ENCODE data around the gene UVRAG. TPM values are rescaled to one million over a fixed set of nuclear protein-coding genes. Genes with fewer than 3 reads are reported as not detected.

UVRAG gene
- total and polyA plus RNA-seq, 2 of the 13 experiments (the other 11 are each of a cell fraction or from before 2014, with no cell fraction given), result 9.7 to 17.3 TPM

DNA sequence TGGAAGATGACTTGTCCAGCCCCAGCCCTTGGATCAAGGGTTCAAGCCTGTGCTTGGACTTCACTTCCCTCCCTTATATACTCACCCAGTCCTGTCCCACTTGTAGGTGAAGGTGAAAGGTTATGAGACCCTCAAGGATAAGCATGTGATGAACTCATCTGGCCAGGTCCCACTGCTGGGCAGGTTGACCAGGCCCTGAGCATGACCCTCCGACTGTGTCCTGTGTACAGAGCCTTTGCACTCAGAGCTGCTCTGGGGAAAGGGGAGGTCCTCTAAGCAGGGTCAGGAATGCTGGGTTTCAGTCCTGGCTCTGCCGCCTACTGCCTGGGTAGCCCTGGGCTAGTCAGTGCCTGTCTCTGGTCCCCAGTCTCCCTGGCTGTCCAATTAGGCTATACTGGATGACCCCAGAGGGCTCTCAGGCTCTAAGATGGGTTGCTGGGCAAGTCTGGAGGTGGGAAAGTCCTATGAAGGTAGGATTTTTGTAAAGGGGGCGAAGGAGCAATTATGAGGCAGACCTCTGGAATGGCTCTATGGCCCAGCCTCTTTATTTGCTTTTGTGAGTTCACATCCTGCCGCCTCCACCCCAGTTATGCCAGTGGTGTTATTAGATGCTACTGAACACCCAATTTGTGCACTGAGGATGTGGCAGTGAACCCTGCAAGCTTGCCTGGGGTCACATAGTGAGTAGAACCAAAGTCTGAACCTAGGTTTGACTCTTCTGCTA is 32.3 kb upstream of the UVRAG start (continued):
- TF ChIP-seq ISL2 (CRISPR knock-in tag; IDR thresholded peaks at IDR 0.05) (no peak), NCOR1 (IDR thresholded peaks at IDR 0.05; ENCODE audit: borderline replicate concordance, low read length) (peak; percentile 52; the same call in 1 of the 2 replicates), ZNF703 (CRISPR knock-in tag; IDR thresholded peaks at IDR 0.05; ENCODE audit: borderline replicate concordance) (no peak), FOXJ3 (CRISPR knock-in tag; IDR thresholded peaks at IDR 0.05; ENCODE audit: borderline replicate concordance) (0 out of 2 replicates have a peak, but pooled peaks have one; percentile 10), ZSCAN21 (CRISPR knock-in tag; IDR thresholded peaks at IDR 0.05; ENCODE audit: borderline replicate concordance) (no peak), CEBPB (IDR thresholded peaks at IDR 0.05; ENCODE audit: borderline replicate concordance, low read depth, low read length) (no peak), GLI4 (CRISPR knock-in tag; IDR thresholded peaks at IDR 0.05; ENCODE audit: borderline replicate concordance) (no peak), BRD4 (CRISPR knock-in tag; IDR thresholded peaks at IDR 0.05) (peak; percentile 7), ZNF768 (CRISPR knock-in tag; IDR thresholded peaks at IDR 0.05) (peak; percentile 97), RARA (CRISPR knock-in tag; IDR thresholded peaks at IDR 0.05) (peak; percentile 71), MEF2D (CRISPR knock-in tag; IDR thresholded peaks at IDR 0.05) (no peak), FOSL1 (CRISPR knock-in tag; IDR thresholded peaks at IDR 0.05; ENCODE audit: borderline replicate concordance) (no peak), ZNF234 (CRISPR knock-in tag; conservative IDR thresholded peaks at IDR 0.05) (no peak), ZFP36L2 (CRISPR knock-in tag; IDR thresholded peaks at IDR 0.05) (no peak), ZNF430 (CRISPR knock-in tag; IDR thresholded peaks at IDR 0.05) (no peak), IKZF1 (IDR thresholded peaks at IDR 0.05) (no peak), PPARG (CRISPR knock-in tag; conservative IDR thresholded peaks at IDR 0.05) (peak; percentile 84), ZNF747 (CRISPR knock-in tag; IDR thresholded peaks at IDR 0.05; ENCODE audit: borderline replicate concordance) (peak; percentile 11; the same call in 1 of the 2 replicates)
- TF ChIP-seq, protein P1, sequence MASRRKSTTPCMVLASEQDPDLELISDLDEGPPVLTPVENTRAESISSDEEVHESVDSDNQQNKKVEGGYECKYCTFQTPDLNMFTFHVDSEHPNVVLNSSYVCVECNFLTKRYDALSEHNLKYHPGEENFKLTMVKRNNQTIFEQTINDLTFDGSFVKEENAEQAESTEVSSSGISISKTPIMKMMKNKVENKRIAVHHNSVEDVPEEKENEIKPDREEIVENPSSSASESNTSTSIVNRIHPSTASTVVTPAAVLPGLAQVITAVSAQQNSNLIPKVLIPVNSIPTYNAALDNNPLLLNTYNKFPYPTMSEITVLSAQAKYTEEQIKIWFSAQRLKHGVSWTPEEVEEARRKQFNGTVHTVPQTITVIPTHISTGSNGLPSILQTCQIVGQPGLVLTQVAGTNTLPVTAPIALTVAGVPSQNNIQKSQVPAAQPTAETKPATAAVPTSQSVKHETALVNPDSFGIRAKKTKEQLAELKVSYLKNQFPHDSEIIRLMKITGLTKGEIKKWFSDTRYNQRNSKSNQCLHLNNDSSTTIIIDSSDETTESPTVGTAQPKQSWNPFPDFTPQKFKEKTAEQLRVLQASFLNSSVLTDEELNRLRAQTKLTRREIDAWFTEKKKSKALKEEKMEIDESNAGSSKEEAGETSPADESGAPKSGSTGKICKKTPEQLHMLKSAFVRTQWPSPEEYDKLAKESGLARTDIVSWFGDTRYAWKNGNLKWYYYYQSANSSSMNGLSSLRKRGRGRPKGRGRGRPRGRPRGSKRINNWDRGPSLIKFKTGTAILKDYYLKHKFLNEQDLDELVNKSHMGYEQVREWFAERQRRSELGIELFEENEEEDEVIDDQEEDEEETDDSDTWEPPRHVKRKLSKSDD (CRISPR knock-in tag; IDR thresholded peaks at IDR 0.05; ENCODE audit: low read depth), result no peak
- TF ChIP-seq, protein P2, sequence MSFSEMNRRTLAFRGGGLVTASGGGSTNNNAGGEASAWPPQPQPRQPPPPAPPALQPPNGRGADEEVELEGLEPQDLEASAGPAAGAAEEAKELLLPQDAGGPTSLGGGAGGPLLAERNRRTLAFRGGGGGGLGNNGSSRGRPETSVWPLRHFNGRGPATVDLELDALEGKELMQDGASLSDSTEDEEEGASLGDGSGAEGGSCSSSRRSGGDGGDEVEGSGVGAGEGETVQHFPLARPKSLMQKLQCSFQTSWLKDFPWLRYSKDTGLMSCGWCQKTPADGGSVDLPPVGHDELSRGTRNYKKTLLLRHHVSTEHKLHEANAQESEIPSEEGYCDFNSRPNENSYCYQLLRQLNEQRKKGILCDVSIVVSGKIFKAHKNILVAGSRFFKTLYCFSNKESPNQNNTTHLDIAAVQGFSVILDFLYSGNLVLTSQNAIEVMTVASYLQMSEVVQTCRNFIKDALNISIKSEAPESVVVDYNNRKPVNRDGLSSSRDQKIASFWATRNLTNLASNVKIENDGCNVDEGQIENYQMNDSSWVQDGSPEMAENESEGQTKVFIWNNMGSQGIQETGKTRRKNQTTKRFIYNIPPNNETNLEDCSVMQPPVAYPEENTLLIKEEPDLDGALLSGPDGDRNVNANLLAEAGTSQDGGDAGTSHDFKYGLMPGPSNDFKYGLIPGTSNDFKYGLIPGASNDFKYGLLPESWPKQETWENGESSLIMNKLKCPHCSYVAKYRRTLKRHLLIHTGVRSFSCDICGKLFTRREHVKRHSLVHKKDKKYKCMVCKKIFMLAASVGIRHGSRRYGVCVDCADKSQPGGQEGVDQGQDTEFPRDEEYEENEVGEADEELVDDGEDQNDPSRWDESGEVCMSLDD (CRISPR knock-in tag; IDR thresholded peaks at IDR 0.05; ENCODE audit: borderline replicate concordance), result no peak
- TF ChIP-seq, protein P3, sequence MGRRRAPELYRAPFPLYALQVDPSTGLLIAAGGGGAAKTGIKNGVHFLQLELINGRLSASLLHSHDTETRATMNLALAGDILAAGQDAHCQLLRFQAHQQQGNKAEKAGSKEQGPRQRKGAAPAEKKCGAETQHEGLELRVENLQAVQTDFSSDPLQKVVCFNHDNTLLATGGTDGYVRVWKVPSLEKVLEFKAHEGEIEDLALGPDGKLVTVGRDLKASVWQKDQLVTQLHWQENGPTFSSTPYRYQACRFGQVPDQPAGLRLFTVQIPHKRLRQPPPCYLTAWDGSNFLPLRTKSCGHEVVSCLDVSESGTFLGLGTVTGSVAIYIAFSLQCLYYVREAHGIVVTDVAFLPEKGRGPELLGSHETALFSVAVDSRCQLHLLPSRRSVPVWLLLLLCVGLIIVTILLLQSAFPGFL (CRISPR knock-in tag; IDR thresholded peaks at IDR 0.05), result no peak
- TF ChIP-seq, protein P4, sequence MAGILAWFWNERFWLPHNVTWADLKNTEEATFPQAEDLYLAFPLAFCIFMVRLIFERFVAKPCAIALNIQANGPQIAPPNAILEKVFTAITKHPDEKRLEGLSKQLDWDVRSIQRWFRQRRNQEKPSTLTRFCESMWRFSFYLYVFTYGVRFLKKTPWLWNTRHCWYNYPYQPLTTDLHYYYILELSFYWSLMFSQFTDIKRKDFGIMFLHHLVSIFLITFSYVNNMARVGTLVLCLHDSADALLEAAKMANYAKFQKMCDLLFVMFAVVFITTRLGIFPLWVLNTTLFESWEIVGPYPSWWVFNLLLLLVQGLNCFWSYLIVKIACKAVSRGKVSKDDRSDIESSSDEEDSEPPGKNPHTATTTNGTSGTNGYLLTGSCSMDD (CRISPR knock-in tag; IDR thresholded peaks at IDR 0.05), result no peak

Measured in HepG2 (cell line).